Astrocyte of the cerebellum (primary cell): ENCODE results near the gene LSM7.

Experiments
- DNase-seq: peaks from one replicate; pipeline ENCODE4 v3.0.0-alpha.2; 2011; ENCODE audit warnings: low read depth
- H3K4me3 ChIP-seq: 2 replicates; pipeline ENCODE4 v1.5.1; 2011; ENCODE audit warnings: mild to moderate bottlenecking, low read depth, low read length, moderate library complexity
- in situ Hi-C: cut with HindIII; loops from 2 replicates; pipeline ENCODE4 v1.10.0; 2017; ENCODE audit warnings: low sequenced_read_pairs
- TF ChIP-seq, protein P1 (sequence below): IDR thresholded peaks from 2 replicates; pipeline ENCODE4 v1.5.1; 2012; ENCODE audit warnings: low read length, low read depth, moderate library complexity, mild to moderate bottlenecking; ENCODE audit errors: missing control alignments

Gene LSM7

GRCh38 chr19:2345794-2346663 is 17.6 kb upstream of the LSM7 start:
- in situ Hi-C loops = no loop called here
- TF ChIP-seq, protein P1, sequence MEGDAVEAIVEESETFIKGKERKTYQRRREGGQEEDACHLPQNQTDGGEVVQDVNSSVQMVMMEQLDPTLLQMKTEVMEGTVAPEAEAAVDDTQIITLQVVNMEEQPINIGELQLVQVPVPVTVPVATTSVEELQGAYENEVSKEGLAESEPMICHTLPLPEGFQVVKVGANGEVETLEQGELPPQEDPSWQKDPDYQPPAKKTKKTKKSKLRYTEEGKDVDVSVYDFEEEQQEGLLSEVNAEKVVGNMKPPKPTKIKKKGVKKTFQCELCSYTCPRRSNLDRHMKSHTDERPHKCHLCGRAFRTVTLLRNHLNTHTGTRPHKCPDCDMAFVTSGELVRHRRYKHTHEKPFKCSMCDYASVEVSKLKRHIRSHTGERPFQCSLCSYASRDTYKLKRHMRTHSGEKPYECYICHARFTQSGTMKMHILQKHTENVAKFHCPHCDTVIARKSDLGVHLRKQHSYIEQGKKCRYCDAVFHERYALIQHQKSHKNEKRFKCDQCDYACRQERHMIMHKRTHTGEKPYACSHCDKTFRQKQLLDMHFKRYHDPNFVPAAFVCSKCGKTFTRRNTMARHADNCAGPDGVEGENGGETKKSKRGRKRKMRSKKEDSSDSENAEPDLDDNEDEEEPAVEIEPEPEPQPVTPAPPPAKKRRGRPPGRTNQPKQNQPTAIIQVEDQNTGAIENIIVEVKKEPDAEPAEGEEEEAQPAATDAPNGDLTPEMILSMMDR = no peak
- H3K4me3 ChIP-seq = no peak overlapping the region
- no peak for DNase-seq

GRCh38 chr19:2345076-2345475 is 16.7 kb upstream of the LSM7 start:
- no peak overlapping the region for H3K4me3 ChIP-seq
- TF ChIP-seq, protein P1 = no peak
- DNase-seq = no peak
- in situ Hi-C loops = no loop called here

DNA sequence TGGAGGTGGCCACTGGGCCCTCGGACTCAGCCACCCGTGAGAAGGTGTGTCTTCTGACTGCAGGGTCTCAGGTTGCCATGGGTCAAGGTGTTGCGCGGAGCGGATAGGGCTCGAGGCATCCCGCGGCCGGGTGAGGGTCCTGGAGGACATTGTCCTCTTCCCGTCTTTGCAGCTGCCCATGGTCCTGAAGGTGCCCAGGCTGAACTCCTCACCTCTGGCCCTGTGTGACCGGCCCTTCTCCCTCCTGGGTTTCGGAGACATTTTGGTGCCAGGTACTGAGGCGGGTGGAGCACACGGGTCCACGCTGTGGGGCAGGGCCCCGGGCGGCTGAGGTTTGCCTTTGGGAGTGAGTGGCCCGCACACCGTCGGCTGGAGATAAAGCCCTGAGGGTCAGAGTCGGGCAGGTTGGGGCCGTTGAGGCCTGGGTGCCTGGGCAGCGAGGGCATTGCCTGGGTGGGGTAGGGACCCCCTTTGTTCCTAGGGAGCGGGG is 16.0 kb upstream of the LSM7 start:
- in situ Hi-C loops = no loop called here
- no peak overlapping the region for H3K4me3 ChIP-seq
- TF ChIP-seq, protein P1 = no peak
- no peak for DNase-seq

DNA sequence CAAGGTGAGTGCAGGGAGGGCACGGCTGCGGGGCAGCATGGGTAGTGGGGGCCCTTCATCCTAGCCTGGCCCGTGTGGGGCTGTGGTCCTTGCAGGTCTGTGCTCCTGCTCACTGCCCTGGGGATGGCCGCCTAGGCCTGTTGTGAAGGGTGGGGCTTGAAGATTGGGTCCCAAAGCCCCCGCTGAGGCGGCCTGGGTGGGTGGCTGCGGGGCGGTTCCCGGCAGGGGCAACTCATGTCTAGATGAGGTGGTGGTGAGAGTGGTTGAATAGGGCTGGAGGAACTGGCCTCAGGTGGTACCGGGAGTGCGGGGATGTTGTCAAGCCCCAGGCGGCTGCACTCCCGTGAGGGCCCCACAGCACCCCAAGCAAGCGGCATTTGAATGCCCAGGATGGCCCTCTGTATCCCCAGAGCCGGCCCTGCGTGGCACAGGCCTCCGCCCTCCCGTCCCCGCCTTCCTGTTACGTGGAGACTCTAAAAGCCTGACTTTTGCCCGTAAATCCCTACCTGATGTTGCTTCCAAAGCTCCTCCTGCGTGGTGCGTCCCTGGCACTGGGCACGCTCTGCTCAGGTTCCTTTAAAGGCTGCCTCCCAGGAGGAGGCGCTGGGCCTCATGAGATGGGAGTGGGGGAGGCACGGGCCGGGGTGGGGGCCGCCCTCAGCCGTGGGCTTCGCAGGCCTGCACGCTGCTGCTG is 15.1 kb upstream of the LSM7 start:
- in situ Hi-C loops = no loop called here
- no peak overlapping the region for H3K4me3 ChIP-seq
- TF ChIP-seq, protein P1 = no peak
- no peak for DNase-seq

DNA sequence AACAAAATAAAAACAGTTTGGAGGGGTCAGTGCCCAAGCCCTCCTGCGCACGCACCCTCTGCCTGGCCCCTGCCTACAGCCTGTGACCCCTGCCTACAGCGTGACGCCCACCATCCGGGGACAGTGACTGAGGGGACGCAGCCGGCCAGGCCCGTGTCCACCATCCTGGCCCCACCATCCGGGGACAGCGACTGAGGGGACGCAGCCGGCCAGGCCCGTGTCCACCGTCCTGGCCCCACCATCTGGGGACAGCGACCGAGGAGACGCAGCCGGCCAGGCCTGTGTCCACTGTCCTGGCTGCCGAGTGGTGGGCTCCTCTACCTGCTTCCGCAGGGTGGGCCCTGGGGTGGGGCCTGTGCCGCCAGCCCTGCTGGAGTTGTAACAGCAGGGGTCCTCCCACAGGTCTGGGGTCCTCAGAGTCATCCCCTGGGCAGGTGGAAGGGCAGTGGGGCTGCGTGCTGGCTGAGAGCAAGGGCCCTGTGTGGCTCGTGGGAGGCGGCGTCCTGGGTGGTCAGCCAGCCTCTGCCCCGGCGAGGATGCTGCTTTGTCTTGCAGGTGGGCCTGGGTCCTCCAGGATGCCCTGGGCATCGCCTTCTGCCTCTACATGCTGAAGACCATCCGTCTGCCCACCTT is 14.4 kb upstream of the LSM7 start:
- in situ Hi-C loops = no loop called here
- no peak for DNase-seq
- H3K4me3 ChIP-seq = no peak overlapping the region
- TF ChIP-seq, protein P1 = no peak

DNA sequence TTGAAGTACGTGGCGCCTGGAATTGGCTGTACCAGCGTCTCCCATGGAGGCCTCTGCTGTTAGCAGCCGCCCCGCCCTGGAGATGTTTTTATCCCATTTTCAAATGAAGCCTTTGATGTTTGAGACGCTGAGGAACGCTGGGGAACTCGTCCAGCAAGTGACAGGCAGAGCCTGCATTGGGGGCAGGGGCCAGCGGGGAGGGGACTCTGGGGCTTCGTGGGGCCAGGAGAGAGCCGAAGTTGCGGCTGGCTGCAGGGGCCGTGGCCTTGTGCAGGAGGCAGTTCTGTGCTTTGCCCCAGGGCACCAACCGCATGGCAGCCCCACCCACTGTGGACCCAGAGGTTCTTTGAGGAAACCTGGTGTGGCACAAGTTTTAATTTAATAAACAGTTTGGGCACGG is 13.6 kb upstream of the LSM7 start:
- in situ Hi-C loops = no loop called here
- no peak overlapping the region for H3K4me3 ChIP-seq
- TF ChIP-seq, protein P1 = no peak
- DNase-seq = no peak
